NCI-H510A (cell line): Measurements from ENCODE around the gene UNC80.

Experiments
- DNase-seq: peaks from one replicate; lab custom pipeline; 2025; lab: John Stamatoyannopoulos, UW

Gene UNC80

DNA sequence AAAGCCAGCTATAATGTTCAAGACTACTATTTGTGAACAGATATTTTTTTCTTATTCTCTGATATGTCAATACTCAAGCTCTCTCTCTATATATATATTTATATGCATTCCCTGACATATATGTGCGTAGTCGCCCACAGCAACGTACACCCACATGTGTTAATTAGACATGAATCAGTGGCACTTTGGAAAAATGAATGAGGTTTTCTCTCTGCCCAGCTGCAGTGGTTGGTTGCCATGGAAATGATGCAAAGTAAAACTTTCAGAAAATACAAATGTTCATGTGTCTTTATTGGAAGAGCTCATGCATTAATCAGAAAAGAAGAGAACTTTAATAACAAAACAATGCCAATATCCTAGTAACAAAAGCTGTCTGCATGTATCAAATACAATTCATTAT, 34.7 kb downstream of the UNC80 start:
- no peak for DNase-seq

DNA sequence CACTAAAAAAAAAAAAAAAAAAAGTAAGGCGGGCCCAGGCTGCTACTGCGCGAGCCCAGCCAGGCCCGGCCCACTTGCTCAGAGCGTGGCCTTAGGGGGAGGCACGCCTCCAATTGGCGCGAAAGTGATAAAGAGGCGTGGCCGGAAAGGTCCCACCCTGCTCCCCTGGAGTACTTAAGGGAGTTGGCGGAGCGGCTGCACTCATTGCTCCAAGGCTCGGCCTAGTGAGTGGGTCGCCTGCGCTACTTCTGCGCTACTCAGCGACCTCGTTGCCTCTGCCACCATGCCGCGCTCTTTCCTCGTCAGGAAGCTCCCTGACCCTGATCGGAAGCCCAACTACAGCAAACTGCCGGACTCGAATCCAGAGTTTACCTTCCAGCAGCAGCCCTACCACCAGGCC, 36.9 kb downstream of the UNC80 start:
- DNase-seq: no peak

DNA sequence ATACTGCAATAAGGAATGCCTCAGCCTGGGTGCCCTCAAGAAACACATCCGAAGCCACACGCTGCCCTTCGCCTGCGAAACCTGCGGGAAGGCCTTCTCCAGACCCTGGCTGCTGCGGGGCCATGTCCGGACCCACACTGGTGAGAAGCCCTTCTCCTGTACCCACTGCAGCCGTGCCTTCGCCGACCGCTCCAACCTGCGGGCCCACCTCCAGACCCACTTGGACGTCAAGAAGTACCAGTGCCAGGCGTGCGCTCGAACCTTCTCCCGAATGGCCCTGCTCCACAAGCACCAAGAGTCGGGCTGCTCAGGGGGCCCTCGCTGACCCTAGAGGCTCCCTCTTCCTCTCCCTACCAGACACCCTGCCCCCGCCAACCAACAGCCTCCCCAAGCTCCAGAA, 37.6 kb downstream of the UNC80 start:
- DNase-seq: no peak

DNA sequence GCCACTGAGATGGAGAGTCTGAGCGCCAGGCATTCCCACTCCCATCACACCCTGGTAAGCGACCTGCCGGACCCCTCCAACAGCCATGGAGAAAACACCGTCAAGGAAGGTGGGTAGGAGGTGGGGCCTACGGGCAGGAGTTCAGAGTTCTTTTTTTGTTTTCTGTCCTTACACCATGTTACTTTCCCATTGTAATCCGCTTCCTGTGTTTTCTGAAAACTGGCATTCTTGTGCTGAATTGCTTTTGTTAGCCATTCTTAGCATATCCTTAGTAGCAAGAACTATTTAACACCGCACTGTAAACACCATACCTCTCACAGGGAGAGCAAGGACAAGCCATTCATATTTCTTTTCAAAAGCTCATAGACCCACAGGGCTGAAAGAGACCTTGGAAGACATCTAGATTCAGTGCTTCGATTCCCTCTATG, 46.2 kb downstream of the UNC80 start:
- no peak for DNase-seq

DNA sequence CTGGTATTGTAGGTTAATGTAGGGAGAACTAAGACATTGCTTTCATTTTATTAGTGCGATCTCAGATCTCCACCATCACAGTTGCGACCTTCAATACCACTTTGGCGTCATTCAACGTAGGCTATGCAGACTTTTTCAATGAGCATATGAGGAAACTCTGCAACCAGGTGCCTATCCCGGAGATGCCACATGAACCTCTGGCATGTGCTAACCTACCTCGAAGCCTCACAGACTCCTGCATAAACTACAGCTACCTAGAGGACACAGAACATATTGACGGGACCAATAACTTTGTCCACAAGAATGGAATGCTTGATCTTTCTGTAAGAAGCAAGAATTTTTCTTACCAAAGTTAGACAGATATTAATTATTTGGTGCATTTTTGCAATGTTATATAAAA, 47.3 kb downstream of the UNC80 start:
- no peak for DNase-seq

DNA sequence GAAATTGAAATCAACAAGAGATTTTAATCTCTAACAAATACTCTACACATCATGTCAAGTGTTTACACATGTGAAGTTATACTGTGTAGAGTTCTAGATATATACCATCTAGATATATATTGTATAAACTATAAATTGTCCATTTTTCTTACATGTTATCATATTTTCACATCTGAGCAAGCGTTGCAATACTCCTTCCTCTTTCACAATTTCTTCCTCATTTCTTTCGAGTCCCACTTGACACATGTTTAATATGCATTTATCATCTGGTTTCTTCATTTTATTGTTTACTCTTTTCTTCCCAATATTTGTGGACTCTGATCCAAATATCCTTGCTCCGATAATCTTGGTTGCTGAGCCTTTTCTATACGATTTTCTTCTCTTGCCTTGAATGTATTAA, 50.2 kb downstream of the UNC80 start:
- DNase-seq: no peak

DNA sequence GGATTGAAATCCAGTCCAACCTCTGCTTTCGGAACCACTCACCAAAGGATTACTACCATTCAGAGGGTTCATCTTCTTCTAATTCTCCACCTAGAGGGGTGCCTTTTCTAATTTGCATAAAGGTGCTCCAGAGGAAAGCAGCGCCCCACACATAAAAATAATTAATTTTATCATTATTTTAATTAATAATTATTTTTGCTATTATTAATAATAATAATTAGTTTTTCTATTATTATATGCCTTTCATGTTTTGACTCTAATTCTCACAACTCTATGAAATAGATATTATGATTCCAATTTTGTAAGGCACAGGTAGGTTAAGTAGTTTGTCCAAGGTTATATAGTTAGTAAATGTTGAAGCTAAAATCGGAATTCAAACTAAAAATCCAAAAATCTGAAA, 51.9 kb downstream of the UNC80 start:
- no peak for DNase-seq

DNA sequence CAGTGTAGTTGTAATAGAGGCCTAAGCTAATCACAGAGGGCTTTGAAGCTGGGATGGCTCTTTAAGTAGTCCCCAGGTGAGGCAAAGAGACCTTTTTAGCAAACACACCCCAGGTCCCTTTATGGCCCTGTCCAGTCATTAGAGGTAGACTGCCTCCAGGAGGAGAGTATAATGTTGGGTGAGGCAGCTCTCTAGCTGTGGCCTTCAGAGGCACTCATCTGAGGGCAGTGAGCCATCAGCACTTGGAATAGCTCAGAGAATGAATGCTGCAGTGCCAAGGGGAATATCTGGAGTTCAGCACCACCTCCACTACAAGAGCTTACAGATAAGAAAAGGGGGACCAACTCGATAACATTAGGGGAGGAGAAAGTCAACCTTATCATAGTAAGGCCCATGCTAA, 52.8 kb downstream of the UNC80 start:
- no peak for DNase-seq

DNA sequence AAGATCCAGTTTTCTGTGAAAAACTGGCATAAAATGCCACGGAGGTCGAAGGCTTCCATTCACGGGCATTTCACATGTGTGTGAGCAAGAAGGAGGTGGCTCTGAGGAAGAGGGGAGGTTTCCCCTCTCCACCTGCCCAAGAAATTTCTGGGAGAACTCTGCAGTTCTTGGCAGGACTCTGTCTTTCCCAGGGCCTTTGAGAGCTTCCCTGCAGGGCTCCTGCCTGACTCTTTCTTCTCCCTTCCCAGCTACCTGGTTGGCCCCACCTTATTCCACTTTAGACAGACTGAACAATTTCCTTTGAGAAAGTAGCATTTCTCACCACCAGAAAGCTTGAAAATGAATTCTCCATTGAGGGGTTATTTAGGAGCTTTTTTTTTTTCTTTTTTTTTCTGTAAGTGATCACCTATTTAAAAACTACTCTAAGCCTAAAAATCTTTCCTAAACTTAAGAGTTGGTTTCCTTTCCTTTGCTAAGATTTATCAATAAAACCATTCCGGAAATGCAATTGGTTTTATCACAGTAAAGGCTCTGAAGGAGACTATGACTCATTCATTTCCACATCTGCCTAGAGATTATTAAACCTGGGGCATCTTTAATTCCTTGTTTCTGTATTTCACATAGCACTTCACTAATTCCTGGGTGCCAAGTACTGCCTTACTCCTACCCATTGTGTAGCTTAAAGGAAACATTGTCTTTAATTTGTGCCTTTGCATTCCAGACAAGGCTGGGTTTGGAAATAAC, 59.3 kb downstream of the UNC80 start:
- DNase-seq: no peak

DNA sequence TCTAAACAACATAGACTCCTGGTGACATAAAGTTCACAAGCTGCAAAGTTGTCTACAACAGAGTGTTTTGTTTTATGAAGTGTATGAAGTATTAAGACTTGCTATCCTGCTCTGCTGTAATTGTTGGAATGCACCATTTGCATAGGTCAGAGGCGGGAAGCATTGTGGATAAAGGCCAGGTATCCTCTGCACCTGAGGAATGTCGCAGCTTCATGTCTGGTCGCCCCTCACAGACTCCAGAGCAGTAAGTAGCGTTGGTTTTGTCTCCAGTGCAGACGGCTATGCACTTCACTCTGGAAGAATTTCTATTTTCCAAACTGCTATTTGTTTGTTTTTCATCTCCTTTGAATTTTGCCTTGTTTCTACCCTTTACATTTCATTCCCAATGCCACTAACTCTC, 63.1 kb downstream of the UNC80 start:
- no peak for DNase-seq

DNA sequence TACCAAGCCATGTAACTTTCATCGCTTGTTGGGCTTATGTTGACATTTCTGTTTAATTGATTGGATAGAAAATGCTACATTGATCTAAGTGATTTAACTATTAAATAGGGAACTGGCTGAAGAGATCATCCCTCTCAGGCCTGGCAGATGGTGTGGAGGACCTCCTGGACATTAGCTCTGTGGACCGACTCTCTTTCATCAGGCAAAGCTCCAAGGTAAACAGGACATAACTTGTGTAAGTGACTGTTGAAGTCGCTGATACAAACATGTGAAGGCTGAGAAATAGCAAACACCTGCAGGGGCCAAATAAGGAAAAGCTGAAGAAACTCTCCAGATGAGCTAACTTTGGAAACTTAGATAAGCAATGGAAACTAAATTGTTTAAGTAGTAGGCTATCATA, 68.8 kb downstream of the UNC80 start:
- no peak for DNase-seq

DNA sequence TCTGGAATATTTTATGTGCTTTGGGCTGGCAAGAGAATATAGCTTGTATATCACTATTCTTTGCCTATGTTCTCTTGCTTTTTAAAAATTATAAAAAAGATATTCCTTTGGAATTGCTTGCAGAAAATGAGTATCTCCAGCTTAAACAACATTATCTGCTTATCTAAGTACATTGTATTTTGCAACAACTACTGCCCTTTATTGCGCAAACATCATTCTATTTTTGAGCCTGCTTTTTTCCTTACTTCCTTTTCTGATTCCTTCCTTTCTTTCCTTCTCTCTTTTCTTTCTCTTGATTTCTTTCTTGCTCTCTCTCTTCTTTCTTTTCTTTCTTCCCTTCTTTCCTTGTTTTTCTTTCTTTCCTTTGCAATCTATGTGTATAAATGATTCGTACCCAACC, 74.0 kb downstream of the UNC80 start:
- DNase-seq: no peak

DNA sequence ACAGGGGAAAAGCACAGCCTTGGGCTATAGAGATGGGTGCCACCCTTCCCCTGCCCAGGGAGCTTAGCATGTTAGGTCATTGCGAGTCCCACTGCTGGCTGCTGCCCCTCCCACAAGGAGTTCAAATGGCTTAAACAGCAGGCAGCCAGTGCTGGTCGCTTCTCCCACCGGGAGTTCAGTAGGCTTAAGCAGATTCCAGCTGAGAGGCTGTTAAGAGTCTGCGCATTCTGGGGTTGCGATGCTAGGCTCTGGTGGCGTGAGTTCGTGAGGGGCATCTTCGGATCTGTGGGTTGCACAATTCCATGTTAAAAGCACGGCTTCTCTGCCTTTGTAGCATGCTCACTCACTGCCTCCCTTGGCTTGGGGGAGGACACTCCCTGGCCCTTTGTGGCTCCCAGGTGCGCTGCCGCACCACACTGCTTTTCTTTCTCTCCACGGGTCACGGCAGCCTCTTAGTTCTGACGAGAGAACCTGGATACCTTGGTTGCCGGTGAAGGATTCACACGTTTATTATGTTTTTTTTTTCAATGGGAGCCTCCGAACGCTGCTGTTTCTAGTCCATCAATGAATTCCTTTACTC, 93.2 kb downstream of the UNC80 start:
- no peak for DNase-seq

DNA sequence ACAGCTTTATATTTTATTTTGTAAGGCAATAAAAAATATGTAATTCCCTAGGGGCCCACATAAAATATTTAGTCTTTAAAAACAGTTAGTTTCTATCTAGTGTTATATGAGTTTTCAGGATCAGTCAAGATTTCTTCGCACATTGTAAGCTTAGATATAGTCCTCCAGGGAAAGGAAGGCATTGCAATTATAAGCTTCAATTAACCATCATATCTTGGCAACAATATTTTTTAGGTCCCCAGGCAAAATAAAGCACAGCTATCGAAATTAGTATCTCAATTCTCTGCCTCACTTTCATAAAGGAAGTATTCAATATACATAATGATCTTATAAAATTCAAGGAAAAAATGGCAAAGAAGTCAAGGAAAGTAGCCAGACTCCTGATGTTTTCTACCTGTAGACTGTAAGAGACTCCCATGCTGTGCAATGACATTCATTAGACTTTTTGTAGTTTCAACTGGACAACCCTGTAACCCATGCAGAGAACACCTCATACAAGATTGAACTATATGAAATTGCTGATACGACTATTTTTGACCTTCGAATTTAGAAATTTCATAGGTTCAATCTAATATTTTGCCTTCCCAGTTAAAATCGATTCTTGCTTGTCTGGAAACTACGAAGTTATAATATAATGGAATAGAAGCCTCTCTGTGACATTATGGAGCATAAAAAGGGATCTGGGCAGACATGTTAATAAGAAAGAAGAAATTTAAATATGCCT, 96.8 kb downstream of the UNC80 start:
- no peak for DNase-seq

DNA sequence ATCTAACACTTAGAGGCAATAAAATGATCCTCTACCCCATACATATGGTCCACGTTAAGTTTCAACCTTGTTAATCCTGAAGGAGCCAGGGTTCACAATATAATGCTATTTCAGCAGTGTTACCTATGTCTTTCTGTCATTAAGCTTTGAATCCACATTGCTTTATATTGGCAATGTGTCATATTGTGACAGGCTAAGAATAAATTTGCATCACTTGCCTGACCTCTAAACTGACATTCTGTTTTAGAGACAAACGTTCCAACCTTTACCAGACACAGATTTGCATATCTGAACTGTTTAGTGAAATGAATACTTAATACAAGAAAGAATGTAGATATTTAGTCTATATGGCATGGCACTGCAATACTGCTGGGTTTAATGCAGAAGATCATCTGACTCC, 98.4 kb downstream of the UNC80 start:
- DNase-seq: no peak

DNA sequence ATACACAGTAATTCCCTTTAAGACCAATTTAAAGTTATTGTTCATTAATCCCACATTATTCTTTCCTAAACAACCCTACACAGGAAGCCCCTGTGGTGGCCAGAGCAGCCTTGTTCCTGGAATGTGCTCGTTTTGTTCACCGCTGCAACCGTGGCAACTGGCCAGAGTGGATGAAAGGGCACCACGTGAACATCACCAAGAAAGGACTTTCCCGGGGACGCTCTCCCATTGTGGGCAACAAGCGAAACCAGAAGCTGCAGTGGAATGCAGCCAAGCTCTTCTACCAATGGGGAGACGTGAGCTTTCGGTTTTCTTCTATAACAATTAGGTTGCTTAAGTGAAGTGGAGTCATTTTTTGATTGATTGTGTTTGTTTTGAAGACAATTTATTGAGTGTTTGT, 101.0 kb downstream of the UNC80 start:
- no peak for DNase-seq

DNA sequence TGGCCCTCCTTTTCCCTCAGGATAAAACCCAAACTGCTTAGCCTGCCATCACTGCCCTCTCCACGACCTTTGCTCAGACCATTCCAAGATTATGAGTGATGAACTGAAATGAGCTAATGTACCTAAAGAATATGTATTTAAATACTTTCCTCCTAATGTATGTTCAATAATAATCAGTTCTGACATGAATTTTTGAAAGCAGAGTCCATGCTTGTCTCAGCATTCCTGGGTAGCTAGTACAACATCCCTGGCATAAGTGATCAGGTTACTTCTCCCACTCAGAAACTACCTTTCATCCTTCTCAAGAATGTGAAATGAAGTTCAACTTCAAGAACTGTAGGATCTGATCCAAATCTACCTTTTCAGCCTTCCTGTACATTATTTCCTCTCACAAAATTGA, 103.6 kb downstream of the UNC80 start:
- DNase-seq: no peak

DNA sequence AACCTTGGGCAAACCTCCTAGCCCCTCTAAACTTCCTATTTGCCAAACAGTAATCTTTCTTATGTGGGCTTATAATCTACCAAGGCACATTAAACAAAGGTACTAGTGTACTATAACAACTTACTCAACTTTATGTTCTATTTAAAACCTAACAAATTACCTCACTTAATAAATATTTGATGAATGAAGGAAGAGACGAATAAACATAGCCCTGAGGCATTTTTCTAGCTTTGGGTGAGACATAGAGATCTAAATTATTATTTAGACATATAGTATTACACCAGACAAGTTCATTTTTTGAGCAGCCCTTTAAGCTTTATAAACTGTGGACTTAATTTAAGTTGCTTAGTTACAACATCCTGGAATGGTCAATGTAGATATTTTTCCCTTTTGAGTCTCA, 104.6 kb downstream of the UNC80 start:
- DNase-seq: no peak

DNA sequence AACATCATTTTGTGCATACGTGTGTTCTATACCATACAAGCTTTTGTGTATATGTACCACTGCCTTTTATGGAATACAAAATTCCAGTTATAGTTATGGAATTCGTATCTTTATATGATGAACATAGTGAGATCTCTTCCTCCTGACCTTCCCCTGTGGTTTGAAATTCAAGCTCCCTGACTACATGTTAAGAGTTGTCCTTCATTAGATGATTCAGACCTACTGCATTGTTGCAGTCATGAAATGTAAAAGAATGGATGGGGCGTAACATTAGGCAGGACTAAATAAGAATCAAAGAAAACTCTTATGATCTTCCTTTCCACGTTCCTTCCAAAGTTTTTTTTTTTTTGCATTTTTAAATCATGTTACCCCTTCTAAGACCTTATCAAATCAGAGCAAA, 107.1 kb downstream of the UNC80 start:
- no peak for DNase-seq

DNA sequence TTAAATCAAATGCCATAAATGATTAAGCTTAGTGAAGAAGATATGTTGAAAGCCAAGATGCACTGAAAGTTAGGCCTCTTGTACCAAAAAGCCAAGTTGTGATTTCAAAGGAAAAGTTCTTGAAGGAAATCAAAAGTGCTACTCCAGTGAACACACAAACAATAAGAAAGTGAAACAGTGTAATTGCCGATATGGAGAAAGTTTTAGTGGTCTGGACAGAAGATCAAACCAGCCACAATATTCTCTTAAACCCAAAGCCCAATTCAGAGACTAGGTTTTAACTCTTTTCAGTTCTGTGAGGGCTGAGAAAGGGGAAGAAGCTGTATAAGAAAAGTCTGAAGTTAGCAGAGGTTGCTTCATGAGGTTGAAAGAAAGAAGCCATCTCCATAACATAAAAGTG, 129.0 kb downstream of the UNC80 start:
- no peak for DNase-seq

DNA sequence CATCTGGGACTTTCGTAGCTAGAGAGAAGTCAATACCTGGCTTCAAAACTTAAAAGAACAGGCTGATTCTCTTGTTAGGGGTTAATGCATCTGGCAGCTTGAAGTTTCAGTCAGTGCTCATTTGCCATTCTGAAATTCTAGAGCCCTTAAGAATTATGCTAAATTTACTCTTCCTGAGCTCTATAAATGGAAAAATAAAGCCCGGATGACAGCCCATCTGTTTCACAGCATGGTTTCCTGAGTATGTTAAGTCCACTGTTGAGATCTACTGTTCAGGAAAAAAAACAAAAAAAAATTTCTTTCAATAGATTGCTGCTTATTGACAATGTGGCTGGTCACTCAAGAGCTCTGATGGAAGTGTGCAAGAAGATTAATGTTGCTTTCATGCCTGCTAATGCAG, 129.5 kb downstream of the UNC80 start:
- no peak for DNase-seq

DNA sequence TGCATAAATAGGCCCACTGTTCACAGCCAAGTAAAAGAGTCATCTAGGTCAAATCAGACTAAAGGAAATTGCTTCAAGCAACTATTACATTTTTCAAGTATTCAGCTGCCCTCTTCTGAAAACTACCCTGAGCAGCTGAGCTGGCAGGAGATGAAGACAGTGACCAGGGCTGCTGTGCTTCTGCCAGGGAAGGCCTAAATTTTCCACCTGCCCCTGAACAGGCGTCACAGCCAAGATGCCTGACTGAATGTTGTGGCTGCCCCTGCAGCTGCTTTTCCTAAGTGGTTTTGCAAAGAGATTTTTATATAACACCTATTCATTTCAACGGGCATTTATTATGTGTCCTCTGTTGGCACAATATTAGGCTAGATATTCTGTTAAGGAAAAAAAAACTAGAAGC, 134.1 kb downstream of the UNC80 start:
- no peak for DNase-seq

DNA sequence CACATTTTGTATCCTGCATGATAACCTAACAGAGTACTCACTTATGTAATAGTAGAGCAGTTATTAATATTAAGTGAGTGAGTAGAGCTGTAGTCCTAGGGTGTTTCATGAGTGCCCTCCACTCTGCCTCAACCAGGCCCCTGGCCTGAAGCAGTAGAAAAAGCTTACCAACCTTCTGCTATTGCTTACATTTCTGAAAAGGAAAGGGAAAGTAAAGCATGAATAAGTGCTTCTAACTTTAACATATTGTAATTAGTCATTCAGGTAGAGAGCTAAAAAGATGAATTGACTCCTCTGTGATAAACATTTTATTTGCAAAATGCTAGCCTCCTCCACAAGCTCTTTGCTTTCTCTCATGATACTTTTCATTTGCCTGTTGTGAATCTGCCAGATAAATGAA, 136.1 kb downstream of the UNC80 start:
- DNase-seq: no peak

DNA sequence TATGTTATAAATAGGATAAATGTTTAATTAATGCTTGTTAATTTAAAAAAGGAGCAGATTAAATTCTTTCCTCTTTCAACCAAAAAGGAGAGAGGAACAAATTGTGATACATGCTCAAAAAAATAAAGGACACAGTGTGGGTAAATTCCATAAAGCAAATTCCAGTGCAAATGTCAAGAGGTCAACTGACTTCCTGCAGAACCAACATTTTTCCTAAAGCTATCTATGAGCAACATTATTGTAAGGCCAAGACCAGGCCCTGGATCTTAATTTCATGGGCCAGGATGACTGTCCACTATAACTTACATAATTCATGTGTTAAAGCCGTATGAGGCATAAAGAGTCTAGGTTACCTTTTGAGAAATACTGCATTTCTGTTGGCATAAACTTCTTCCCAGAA, 136.9 kb downstream of the UNC80 start:
- DNase-seq: no peak
